ENCODE data around the gene TAF4.
"Not testable (repeated sequence)": the region's sequence is repeated elsewhere in the genome, so short reads cannot be mapped to it uniquely, and the experiment has no call there.

Gene TAF4

DNA sequence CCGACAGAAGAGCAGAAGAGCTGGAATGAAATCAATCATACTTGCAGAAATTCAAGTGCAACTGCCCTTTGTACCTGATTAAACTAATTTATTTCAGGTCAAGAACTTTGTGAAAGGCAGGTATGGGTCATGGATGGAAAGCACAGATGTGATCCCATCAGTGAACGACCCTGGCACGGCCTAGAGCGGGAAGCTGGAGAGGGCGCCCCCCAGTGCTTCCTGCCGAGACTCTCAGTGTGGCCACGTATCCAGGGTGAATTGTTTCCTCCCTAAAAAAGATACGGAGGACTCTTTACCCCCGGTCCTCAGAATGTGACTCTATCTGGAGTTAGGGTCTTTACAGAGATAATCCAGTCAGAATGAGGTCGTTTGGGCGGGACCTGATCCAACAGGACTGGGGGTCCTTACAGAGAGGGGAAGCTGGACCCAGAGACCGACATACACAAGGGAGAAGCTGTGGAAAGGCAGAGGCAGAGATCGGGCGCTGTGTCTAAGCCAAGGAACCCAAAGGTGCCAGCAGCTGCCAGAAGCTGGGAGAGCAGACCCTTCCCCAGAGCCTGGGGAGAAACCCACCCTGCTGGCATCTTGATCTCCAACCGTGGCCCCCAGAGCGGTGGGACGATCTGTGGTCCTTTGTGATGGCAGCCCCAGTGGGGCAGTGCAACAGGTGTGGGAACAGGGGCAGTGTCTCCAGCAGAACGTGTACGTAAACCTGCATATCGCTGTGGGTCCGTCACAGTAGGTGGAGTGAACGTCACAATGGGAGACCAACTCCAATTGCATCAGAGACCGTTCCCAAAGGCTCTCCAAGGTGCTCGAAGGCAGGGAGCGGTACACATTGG is 91.9 kb downstream of the TAF4 start:
- Histone ChIP-seq H3F3A (ENCODE audit: insufficient read depth) (no peaks in the 10 kb centered on the region), H2AFZ (ENCODE audit: low read depth, low read length, severe bottlenecking) (no peak overlapping the region), H3K36me3 (ENCODE audit: low read length) (no peaks in the 10 kb centered on the region), H3K9ac (ENCODE audit: low read length) (no peak overlapping the region), H4K20me1 (ENCODE audit: low read depth, low read length) (no peaks in the 10 kb centered on the region), H3K27me3 (ENCODE audit: low read length) (no peaks in the 10 kb centered on the region), H3K79me2 (ENCODE audit: insufficient read depth, low read length) (no peaks in the 10 kb centered on the region), H3K9me3 (ENCODE audit: insufficient read depth, low read length) (no peaks in the 10 kb centered on the region), H3K9me2 (replicated peaks; ENCODE audit: insufficient read depth, low read length) (no peaks in the 10 kb centered on the region), H3K4me3 (ENCODE audit: insufficient read depth, low read length, poor library complexity, severe bottlenecking) (no peak overlapping the region), H3K27ac (ENCODE audit: low read depth, low read length) (no peak overlapping the region), H3K4me2 (ENCODE audit: low read depth, low read length, poor library complexity, severe bottlenecking) (no peak overlapping the region)
- TF ChIP-seq, protein P1, sequence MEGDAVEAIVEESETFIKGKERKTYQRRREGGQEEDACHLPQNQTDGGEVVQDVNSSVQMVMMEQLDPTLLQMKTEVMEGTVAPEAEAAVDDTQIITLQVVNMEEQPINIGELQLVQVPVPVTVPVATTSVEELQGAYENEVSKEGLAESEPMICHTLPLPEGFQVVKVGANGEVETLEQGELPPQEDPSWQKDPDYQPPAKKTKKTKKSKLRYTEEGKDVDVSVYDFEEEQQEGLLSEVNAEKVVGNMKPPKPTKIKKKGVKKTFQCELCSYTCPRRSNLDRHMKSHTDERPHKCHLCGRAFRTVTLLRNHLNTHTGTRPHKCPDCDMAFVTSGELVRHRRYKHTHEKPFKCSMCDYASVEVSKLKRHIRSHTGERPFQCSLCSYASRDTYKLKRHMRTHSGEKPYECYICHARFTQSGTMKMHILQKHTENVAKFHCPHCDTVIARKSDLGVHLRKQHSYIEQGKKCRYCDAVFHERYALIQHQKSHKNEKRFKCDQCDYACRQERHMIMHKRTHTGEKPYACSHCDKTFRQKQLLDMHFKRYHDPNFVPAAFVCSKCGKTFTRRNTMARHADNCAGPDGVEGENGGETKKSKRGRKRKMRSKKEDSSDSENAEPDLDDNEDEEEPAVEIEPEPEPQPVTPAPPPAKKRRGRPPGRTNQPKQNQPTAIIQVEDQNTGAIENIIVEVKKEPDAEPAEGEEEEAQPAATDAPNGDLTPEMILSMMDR (IDR thresholded peaks at IDR 0.05; ENCODE audit: insufficient read depth, low read length, poor library complexity, severe bottlenecking) = no peak
- no peak for TF ChIP-seq EZH2phosphoT487 (conservative IDR thresholded peaks at IDR 0.05; ENCODE audit: low read length)

DNA sequence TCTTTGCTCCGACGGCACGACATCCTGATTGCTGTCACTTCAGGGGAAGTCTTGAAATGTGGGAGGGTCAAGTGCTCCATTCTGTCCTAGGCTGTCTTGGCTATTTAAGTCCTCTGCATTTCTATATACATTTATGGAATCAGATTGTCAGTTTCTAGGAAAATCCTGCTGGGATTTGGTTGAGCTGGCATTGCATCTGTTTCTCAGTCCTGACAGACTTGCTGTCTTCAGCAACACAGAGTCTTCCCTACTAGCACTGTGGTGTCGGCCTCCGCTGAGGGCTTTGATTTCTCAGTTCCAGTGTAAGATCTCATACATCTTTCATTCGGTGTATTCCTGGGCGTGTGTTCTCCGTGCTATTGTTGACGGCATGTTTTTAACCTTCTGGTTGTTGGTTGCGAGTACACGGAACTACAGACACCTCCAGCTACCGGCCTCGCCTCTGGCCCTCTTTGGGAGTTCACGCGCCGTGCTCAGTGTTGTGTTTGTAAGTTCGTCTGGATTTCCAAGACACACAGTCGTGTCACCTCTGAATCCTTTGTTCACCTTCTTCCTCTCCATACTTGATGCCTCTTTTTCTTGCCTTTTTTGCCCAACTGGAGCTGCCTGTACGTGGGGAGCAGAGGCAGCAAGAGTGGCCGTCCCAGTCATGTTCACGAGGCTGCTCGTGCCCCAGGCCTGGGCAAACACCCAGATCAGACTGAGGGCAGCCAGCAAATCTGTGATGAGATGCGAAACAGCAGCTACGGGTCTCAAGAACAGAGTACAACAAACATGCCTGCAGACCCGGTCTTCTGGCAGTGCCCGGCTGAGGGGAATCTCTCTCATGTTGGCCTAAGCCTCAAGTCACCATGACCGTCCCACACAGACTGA is 92.8 kb downstream of the TAF4 start:
- Histone ChIP-seq H3K9me3 (ENCODE audit: insufficient read depth, low read length) (no peaks in the 10 kb centered on the region), H3K9me2 (replicated peaks; ENCODE audit: insufficient read depth, low read length) (no peaks in the 10 kb centered on the region), H3K36me3 (ENCODE audit: low read length) (no peaks in the 10 kb centered on the region), H3K79me2 (ENCODE audit: insufficient read depth, low read length) (no peaks in the 10 kb centered on the region), H4K20me1 (ENCODE audit: low read depth, low read length) (no peaks in the 10 kb centered on the region), H3K27ac (ENCODE audit: low read depth, low read length) (no peak overlapping the region), H3K4me2 (ENCODE audit: low read depth, low read length, poor library complexity, severe bottlenecking) (no peak overlapping the region), H3F3A (ENCODE audit: insufficient read depth) (no peaks in the 10 kb centered on the region), H2AFZ (ENCODE audit: low read depth, low read length, severe bottlenecking) (no peak overlapping the region), H3K27me3 (ENCODE audit: low read length) (no peaks in the 10 kb centered on the region), H3K9ac (ENCODE audit: low read length) (no peak overlapping the region), H3K4me3 (ENCODE audit: insufficient read depth, low read length, poor library complexity, severe bottlenecking) (no peak overlapping the region)
- TF ChIP-seq EZH2phosphoT487 (conservative IDR thresholded peaks at IDR 0.05; ENCODE audit: low read length) = no peak
- TF ChIP-seq, protein P1 (IDR thresholded peaks at IDR 0.05; ENCODE audit: insufficient read depth, low read length, poor library complexity, severe bottlenecking) = no peak

DNA sequence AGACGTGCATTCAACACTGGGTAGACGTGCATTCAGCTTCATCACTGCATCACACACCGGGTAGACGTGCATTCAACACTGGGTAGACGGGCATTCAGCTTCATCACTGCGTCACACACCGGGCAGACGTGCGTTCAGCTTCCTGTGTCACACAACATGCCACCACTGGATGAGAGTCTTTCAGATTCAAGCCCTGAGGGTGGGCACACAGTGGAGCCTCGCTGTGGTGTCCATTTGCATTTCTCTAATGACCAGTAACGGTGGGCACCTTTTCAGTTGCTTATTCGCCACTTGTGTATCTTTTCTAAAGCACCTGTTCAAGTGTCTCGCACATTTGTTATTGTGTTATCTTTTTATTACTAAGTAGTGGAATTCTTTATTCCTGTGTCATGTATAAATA is 94.1 kb downstream of the TAF4 start:
- H2AFZ ChIP-seq (ENCODE audit: low read depth, low read length, severe bottlenecking); H3F3A ChIP-seq (ENCODE audit: insufficient read depth); H3K36me3 ChIP-seq (ENCODE audit: low read length); H3K9me3 ChIP-seq (ENCODE audit: insufficient read depth, low read length); H3K27ac ChIP-seq (ENCODE audit: low read depth, low read length); H3K4me3 ChIP-seq (ENCODE audit: insufficient read depth, low read length, poor library complexity, severe bottlenecking); H3K9me2 ChIP-seq (replicated peaks; ENCODE audit: insufficient read depth, low read length); H3K9ac ChIP-seq (ENCODE audit: low read length); H4K20me1 ChIP-seq (ENCODE audit: low read depth, low read length); H3K27me3 ChIP-seq (ENCODE audit: low read length); H3K79me2 ChIP-seq (ENCODE audit: insufficient read depth, low read length); H3K4me2 ChIP-seq (ENCODE audit: low read depth, low read length, poor library complexity, severe bottlenecking): not testable (repeated sequence)

DNA sequence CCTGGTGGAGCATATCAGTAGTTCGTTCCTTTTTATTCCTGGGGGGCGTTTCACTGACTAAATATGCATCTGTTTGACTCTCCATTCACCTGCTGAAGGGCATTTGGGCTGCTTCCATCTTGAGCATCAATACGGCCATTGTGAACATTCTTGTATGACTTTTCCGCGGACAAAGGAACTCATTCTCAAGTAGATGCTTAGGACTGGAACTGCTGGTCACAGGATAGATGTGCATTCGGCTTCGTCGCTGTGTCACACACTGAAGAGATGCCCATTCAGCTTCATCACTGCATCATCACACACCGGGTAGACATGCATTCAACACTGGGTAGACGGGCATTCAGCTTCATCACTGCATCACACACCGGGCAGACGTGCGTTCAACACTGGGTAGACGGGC is 95.3 kb downstream of the TAF4 start:
- Histone ChIP-seq H3K9me2 (replicated peaks; ENCODE audit: insufficient read depth, low read length) (no peaks in the 10 kb centered on the region), H4K20me1 (ENCODE audit: low read depth, low read length) (no peaks in the 10 kb centered on the region), H3K79me2 (ENCODE audit: insufficient read depth, low read length) (no peaks in the 10 kb centered on the region), H3K36me3 (ENCODE audit: low read length) (no peaks in the 10 kb centered on the region), H3K4me2 (ENCODE audit: low read depth, low read length, poor library complexity, severe bottlenecking) (no peak overlapping the region), H3F3A (ENCODE audit: insufficient read depth) (no peaks in the 10 kb centered on the region), H3K9me3 (ENCODE audit: insufficient read depth, low read length) (no peaks in the 10 kb centered on the region), H3K4me3 (ENCODE audit: insufficient read depth, low read length, poor library complexity, severe bottlenecking) (no peak overlapping the region), H2AFZ (ENCODE audit: low read depth, low read length, severe bottlenecking) (no peak overlapping the region), H3K27ac (ENCODE audit: low read depth, low read length) (no peak overlapping the region), H3K9ac (ENCODE audit: low read length) (no peak overlapping the region), H3K27me3 (ENCODE audit: low read length) (no peaks in the 10 kb centered on the region)
- TF ChIP-seq, protein P1 (IDR thresholded peaks at IDR 0.05; ENCODE audit: insufficient read depth, low read length, poor library complexity, severe bottlenecking) = no peak
- TF ChIP-seq EZH2phosphoT487 (conservative IDR thresholded peaks at IDR 0.05; ENCODE audit: low read length) = no peak
